Heart left ventricle (tissue), 16 donors: ENCODE results near the gene TNIK. TPM values are rescaled to one million over a fixed set of nuclear protein-coding genes. Genes with fewer than 3 reads are reported as not detected.

Experiments
- ATAC-seq, 4 donors: fragments of 200-7000 bp; cut with Tn5 transposase; one replicate each; pipeline ENCODE4 v1.9.1; 2020 to 2022; ENCODE audit warnings: moderate library complexity in 4 of 4, mild to moderate bottlenecking in 3 of 4, moderate number of reproducible peaks in 1 of 4
- DNase-seq, 5 donors: peaks; one replicate each; pipeline ENCODE4 v3.0.0-alpha.2; 2020
- H3K27ac ChIP-seq, 12 donors: fragments of 200-600 bp; sonication (generic) in 4 of 12; one replicate each; pipeline versions ENCODE4 v1.5.0 to v1.8.0; 2016 to 2022; ENCODE audit warnings: mild to moderate bottlenecking in 2 of 12
- H3K27me3 ChIP-seq, 9 donors: fragments of 200-600 bp; sonication (generic) in 2 of 9; one replicate each; pipeline versions ENCODE4 v1.5.1 to v1.8.0; 2016 to 2022; ENCODE audit warnings: mild to moderate bottlenecking in 3 of 9
- H3K36me3 ChIP-seq, 9 donors: fragments of 200-600 bp; sonication (generic) in 2 of 9; one replicate each; pipeline versions ENCODE4 v1.5.0 to v1.8.0; 2018 to 2022; ENCODE audit warnings: mild to moderate bottlenecking in 2 of 9
- H3K4me1 ChIP-seq, 12 donors: fragments of 200-600 bp; sonication (generic) in 4 of 12; one replicate each; pipeline versions ENCODE4 v1.5.0 to v1.8.0; 2016 to 2022; ENCODE audit warnings: mild to moderate bottlenecking in 3 of 12
- H3K4me3 ChIP-seq, 12 donors: fragments of 200-600 bp; sonication (generic) in 4 of 12; one replicate each; pipeline versions ENCODE4 v1.5.0 to v1.8.0; 2017 to 2022; ENCODE audit warnings: mild to moderate bottlenecking in 9 of 12, moderate library complexity in 4 of 12
- H3K9me3 ChIP-seq, 12 donors: fragments of 200-600 bp; sonication (generic) in 4 of 12; one replicate each; pipeline versions ENCODE4 v1.5.0 to v1.8.0; 2016 to 2022; ENCODE audit warnings: mild to moderate bottlenecking in 1 of 12
- POLR2A ChIP-seq, 2 donors: fragments of 450-650 bp; IDR thresholded peaks; one replicate each; pipeline ENCODE4 v1.6.1; 2017; ENCODE audit warnings: antibody characterized with exemption in 2 of 2, mild to moderate bottlenecking in 2 of 2, moderate library complexity in 2 of 2
- WGBS, 4 donors: extraction: QIAGEN DNeasy Blood & Tissue Kit in 2 of 4; methylation state at CpG; one replicate each; pipeline versions ENCODE4 v1.1.5 to v1.1.7; 2013 to 2018; 5-methylcytosine and 5-hydroxymethylcytosine counted together
- intact Hi-C, 10 donors: fragments of 100-400 bp; cut with DNase I; formaldehyde crosslinking; loops; one replicate each; pipeline versions ENCODE4 v1.11.1 to v1.14.2; 2022
- polyA plus RNA-seq, 2 donors: library from polyadenylated mRNA; stranded (reverse); fragments of 200-250 nt; gene quantifications; one replicate each; pipeline ENCODE4 v1.2.3, GENCODE V29; 2013
- total RNA-seq, 9 donors: library from RNA; depleted of rRNA in 2 of 9; stranded (reverse); fragments of >200 nt in 2 of 9; fragmentation: NEBNext Ultra II Directional in 3 of 9; extraction: Animal tissue kit (Norgen Biotek cat#: 25700) in 3 of 9; gene quantifications; one replicate each; pipeline versions ENCODE4 v1.1.0 to v1.2.4, GENCODE V29; 2016 to 2023
- TF ChIP-seq, protein P1 (sequence below), 12 donors: fragments of 200-600 bp; sonication (generic) in 4 of 12; IDR thresholded peaks; one replicate each; pipeline versions ENCODE4 v1.5.0 to v1.8.0; 2018 to 2022; ENCODE audit warnings: antibody characterized with exemption in 12 of 12, mild to moderate bottlenecking in 5 of 12
- donor health status: ischemic (EF 13 %, LVEDD 7.1; RV severe dilation, severe dysfunction).
- donor health status: healthy with polysubstance abuse.
- donor health status: DM: no; HTN: yes; CAD: no.
- donor health status: DM: no; HTN: no; CAD: no.
- donor health status: ischemic (EF 25% LVEDD 6.9; RV normal size, moderate dysfunction).
- donor health status: ischemic (EF 25% LVEDD 5.7; RV mildly dilated, moderate dysfunction).
- donor health status: healthy.
- donor health status: DM: yes; HTN: yes; CAD: no.
- donor health status: ischemic (EF 35%, LVEDD 5.7; RV mildly dilated, moderate dysfunction).
- donor health status: nonischemic (EF 11% LVEDD 7.7; RV severe dilation, severe dysfunction).
- donor health status: DM: yes; HTN: yes; CAD: no.
- donor health status: PGD.
- donor health status: ischemic (EF 29% LVEDD 5.4; RV normal size, mild dysfunction).
- donor health status: nonischemic (EF 23%, LVEDD 6.1; RV moderate dilation, normal function).

The TNIK gene
- total and polyA plus RNA-seq, 11 donors: 12.3 to 51.6 (median 32.4) TPM

DNA sequence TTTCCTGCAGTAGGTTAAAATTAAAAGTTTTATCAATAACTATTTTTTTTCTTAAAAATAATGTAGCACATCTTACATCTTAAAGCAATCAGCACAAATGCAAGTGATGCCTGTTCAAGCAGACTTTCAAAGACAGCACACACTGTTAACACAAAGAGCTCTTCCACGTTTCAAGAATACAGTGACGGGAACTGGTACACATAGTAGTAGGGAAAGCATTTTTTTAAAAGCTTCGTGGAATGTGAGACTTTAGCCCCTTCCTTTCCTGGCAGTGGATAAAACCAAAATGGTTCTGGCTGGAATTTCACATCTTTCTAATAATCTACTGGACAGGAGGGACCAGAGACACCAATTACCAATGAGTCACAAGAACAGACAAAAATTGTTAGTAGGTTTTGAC, 400.2 kb downstream of the TNIK start:
- intact Hi-C loops: loop anchor here in 1 of 10 donors (10.0 kb wide), 1 partner anchor 405 kb away; the partner anchor contains the start of gene TNIK
- no peaks in the 10 kb centered on the region for H3K4me1 ChIP-seq
- no peak for DNase-seq
- no peak for ATAC-seq
- TF ChIP-seq, protein P1, sequence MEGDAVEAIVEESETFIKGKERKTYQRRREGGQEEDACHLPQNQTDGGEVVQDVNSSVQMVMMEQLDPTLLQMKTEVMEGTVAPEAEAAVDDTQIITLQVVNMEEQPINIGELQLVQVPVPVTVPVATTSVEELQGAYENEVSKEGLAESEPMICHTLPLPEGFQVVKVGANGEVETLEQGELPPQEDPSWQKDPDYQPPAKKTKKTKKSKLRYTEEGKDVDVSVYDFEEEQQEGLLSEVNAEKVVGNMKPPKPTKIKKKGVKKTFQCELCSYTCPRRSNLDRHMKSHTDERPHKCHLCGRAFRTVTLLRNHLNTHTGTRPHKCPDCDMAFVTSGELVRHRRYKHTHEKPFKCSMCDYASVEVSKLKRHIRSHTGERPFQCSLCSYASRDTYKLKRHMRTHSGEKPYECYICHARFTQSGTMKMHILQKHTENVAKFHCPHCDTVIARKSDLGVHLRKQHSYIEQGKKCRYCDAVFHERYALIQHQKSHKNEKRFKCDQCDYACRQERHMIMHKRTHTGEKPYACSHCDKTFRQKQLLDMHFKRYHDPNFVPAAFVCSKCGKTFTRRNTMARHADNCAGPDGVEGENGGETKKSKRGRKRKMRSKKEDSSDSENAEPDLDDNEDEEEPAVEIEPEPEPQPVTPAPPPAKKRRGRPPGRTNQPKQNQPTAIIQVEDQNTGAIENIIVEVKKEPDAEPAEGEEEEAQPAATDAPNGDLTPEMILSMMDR (IDR thresholded peaks at IDR 0.05): no peak
- no peak for TF ChIP-seq POLR2A (IDR thresholded peaks at IDR 0.05)
- H3K27ac ChIP-seq: no peak overlapping the region
- H3K4me3 ChIP-seq: no peak overlapping the region
- H3K27me3 ChIP-seq: no peaks in the 10 kb centered on the region
- 77 to 85% (median 81%) methylated on average over 3 of the region's 3 CpGs for WGBS, 4 donors
- no peaks in the 10 kb centered on the region for H3K9me3 ChIP-seq
- H3K36me3 ChIP-seq: peaks cover 0 to 8% (median 0%) of the 10 kb centered on the region in 9 donors

DNA sequence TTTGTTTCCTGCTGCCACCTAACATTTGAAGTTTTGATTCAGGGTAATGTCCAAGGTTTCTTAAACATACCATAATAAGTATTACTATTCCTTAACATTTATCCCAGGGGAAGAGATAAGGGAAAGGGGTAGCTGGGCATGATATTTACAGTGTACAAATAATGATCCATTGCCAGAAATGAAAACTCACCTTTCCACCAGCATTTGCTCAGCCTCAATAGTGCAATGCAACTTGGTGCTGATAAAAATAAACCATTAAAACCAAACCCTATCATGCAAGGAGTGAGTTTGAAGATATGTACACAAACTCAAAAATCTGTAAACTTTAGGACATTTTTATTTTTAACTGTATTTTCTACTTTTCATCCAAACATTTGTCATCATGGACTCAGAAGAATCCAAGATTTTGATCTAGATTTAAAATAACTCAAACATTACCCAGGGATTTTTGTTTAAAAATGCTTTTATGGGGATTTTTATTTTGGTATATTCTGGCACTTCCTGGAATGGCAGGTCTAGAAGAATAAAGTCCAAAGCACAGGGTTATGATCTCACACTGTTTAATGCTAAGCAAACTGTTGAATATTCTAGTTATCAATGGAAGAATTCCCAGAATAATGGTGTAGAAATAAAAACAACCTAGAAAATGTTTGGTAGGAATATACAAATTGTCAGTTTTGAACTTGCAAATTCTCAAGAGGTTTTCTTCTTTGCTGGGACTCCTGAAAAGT, 401.2 kb downstream of the TNIK start:
- Histone ChIP-seq H3K36me3 (peaks cover 0 to 7% (median 0%) of the 10 kb centered on the region in 9 donors), H3K9me3 (no peaks in the 10 kb centered on the region), H3K27me3 (no peaks in the 10 kb centered on the region), H3K4me1 (no peaks in the 10 kb centered on the region), H3K27ac (no peak overlapping the region), H3K4me3 (no peak overlapping the region)
- ATAC-seq (no peak), DNase-seq (no peak)
- intact Hi-C loops: loop anchor here in 1 of 10 donors (10.0 kb wide), 1 partner anchor 406 kb away; the partner anchor contains the start of gene TNIK
- TF ChIP-seq, protein P1 (IDR thresholded peaks at IDR 0.05): no peak
- TF ChIP-seq POLR2A (IDR thresholded peaks at IDR 0.05): no peak

DNA sequence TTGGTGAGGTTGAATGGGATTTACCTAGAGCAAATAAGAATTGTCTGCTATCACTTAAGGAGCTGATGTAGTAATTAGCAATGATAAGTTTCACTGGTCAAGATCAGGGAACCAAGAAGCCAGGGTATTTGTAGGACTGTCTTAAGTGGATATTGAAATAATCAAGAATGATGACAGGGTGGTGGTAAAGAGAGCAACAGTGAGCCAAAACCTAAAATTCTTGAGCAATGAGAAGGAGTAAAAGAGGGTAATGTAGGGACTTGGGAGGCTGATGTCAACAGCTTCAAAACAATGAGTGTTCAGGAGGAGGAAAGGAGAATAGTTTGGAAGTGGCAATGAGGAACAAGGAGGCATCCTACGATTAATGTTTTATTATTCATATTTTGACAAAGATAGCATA, 402.1 kb downstream of the TNIK start:
- TF ChIP-seq POLR2A (IDR thresholded peaks at IDR 0.05): no peak
- TF ChIP-seq, protein P1 (IDR thresholded peaks at IDR 0.05): no peak
- intact Hi-C loops: loop anchor here in 1 of 10 donors (10.0 kb wide), 1 partner anchor 407 kb away; the partner anchor contains the start of gene TNIK
- Histone ChIP-seq H3K27me3 (no peaks in the 10 kb centered on the region), H3K27ac (no peak overlapping the region), H3K9me3 (no peaks in the 10 kb centered on the region), H3K4me3 (no peak overlapping the region), H3K4me1 (no peaks in the 10 kb centered on the region), H3K36me3 (peaks cover 0 to 3% (median 0%) of the 10 kb centered on the region in 9 donors)
- 81 to 92% (median 85%) methylated on average over 1 of the region's 1 CpG for WGBS, 4 donors
- no peak for DNase-seq
- ATAC-seq: no peak

DNA sequence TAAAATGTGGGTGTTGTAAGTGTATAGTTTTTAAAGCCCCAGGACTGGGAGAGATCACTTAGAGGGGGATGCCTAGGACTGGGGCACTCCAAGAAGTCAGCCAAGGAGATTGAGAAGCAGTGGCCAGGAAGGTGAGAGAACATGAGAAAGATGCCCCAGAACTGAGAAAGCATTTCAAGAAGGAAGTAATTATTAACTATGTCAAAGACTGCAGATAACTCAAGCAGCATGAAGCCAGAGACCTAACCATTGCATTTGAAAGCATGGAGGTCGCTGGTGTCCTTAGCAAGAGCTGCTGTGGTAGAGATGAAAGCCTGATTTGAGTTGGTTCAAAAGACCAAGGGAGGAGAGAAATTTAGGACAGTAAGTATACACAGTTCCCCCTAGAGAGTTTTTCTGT, 403.1 kb downstream of the TNIK start:
- no peak overlapping the region for H3K4me3 ChIP-seq
- WGBS, 4 donors: 49 to 89% (median 80%) methylated on average over 1 of the region's 1 CpG
- TF ChIP-seq POLR2A (IDR thresholded peaks at IDR 0.05): no peak
- TF ChIP-seq, protein P1 (IDR thresholded peaks at IDR 0.05): no peak
- H3K36me3 ChIP-seq: no peaks in the 10 kb centered on the region
- no peaks in the 10 kb centered on the region for H3K4me1 ChIP-seq
- no peak for ATAC-seq
- H3K27ac ChIP-seq: no peak overlapping the region
- no peak for DNase-seq
- no peaks in the 10 kb centered on the region for H3K27me3 ChIP-seq
- intact Hi-C loops: loop anchor here in 1 of 10 donors (10.0 kb wide), 1 partner anchor 408 kb away; the partner anchor contains the start of gene TNIK
- no peaks in the 10 kb centered on the region for H3K9me3 ChIP-seq
